ENCODE results near the gene SH3BP4. TPM values are rescaled to one million over a fixed set of nuclear protein-coding genes. Genes with fewer than 3 reads are reported as not detected.

Gene SH3BP4
- total and polyA plus RNA-seq, 2 of the 8 experiments (the other 6 are each of a cell fraction or from before 2014, with no cell fraction given) = 28.3 to 35.4 TPM

DNA sequence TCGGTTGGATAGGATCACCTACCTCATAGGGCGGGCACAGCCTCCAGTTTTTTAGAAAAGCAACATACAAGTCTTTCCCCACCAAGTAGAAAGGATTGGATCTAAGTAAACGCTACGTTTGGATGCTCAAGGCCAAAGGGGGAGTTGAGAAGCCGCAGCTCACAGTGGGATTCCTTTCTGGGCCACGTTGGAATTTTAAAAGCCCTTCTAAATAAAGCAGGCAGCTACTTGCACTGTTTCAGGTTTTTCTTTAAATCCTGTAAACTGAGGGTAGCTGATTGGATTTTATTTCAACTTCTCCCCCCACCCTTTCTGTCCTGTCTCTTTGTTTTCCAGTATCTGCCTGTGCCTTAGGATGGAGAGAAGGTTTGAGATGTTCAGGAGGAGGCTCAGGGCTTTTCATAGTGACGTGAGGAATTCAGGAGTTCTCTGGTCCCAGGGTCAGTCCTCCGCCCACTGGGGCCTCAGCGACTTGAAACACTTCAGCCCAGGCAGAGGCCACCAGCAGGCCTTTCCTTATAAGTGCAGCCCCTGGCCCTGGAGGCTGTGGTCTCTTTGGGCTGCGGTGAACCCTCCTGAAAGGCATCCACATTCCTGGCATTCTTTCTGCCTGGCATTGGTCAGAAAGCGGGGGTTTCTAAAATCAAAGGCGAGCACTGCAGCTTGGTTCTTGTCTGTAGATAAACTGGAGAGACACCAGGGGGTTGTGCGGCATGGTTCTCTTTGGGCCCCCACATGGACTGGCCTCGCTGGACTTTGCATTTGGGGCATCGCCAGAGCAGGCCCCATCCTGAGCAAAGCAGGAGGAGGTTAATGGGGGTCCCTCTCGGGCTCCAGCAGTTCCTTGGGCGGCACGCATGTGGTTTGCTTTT, 44.5 kb downstream of the SH3BP4 start (continued):
- TF ChIP-seq, protein P1, sequence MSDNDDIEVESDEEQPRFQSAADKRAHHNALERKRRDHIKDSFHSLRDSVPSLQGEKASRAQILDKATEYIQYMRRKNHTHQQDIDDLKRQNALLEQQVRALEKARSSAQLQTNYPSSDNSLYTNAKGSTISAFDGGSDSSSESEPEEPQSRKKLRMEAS (IDR thresholded peaks at IDR 0.05) = peak; percentile 49; the same call in 1 of the 2 replicates
- no peak for TF ChIP-seq PHF8 (conservative IDR thresholded peaks at IDR 0.05; ENCODE audit: low read depth, low read length)
- TF ChIP-seq RAD21 (IDR thresholded peaks at IDR 0.05 in 1 of 2, conservative IDR thresholded peaks at IDR 0.05 in 1 of 2; ENCODE audit: low read depth in 2 of 2, low read length in 2 of 2) = peak; percentile 52 to 57
- TF ChIP-seq ASH2L (IDR thresholded peaks at IDR 0.05; ENCODE audit: low read length) = no peak
- no peak for TF ChIP-seq TAF1 (IDR thresholded peaks at IDR 0.05; ENCODE audit: low read depth, low read length)
- TF ChIP-seq TCF12 (IDR thresholded peaks at IDR 0.05; ENCODE audit: low read depth, low read length) = 0 out of 2 replicates have a peak, but pooled peaks have one; percentile 55
- TF ChIP-seq, protein P2, sequence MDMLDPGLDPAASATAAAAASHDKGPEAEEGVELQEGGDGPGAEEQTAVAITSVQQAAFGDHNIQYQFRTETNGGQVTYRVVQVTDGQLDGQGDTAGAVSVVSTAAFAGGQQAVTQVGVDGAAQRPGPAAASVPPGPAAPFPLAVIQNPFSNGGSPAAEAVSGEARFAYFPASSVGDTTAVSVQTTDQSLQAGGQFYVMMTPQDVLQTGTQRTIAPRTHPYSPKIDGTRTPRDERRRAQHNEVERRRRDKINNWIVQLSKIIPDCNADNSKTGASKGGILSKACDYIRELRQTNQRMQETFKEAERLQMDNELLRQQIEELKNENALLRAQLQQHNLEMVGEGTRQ (IDR thresholded peaks at IDR 0.05; ENCODE audit: low read length) = no peak
- no peak for TF ChIP-seq SAP30 (IDR thresholded peaks at IDR 0.05; ENCODE audit: insufficient read depth, insufficient replicate concordance, low read length)
- TF ChIP-seq, protein P3, sequence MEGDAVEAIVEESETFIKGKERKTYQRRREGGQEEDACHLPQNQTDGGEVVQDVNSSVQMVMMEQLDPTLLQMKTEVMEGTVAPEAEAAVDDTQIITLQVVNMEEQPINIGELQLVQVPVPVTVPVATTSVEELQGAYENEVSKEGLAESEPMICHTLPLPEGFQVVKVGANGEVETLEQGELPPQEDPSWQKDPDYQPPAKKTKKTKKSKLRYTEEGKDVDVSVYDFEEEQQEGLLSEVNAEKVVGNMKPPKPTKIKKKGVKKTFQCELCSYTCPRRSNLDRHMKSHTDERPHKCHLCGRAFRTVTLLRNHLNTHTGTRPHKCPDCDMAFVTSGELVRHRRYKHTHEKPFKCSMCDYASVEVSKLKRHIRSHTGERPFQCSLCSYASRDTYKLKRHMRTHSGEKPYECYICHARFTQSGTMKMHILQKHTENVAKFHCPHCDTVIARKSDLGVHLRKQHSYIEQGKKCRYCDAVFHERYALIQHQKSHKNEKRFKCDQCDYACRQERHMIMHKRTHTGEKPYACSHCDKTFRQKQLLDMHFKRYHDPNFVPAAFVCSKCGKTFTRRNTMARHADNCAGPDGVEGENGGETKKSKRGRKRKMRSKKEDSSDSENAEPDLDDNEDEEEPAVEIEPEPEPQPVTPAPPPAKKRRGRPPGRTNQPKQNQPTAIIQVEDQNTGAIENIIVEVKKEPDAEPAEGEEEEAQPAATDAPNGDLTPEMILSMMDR (IDR thresholded peaks at IDR 0.05; ENCODE audit: control extremely low read depth in 1 of 3, insufficient read depth in 1 of 3, low read depth in 1 of 3, low read length in 3 of 3) = peak in 2 of 3 experiments; percentile 22 to 60; a peak in 3 of 4 replicates
- TF ChIP-seq, protein P4, sequence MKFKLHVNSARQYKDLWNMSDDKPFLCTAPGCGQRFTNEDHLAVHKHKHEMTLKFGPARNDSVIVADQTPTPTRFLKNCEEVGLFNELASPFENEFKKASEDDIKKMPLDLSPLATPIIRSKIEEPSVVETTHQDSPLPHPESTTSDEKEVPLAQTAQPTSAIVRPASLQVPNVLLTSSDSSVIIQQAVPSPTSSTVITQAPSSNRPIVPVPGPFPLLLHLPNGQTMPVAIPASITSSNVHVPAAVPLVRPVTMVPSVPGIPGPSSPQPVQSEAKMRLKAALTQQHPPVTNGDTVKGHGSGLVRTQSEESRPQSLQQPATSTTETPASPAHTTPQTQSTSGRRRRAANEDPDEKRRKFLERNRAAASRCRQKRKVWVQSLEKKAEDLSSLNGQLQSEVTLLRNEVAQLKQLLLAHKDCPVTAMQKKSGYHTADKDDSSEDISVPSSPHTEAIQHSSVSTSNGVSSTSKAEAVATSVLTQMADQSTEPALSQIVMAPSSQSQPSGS (IDR thresholded peaks at IDR 0.05; ENCODE audit: low read length) = peak; percentile 58; the same call in 1 of the 2 replicates
- no peak for TF ChIP-seq CHD2 (IDR thresholded peaks at IDR 0.05; ENCODE audit: low read length)
- TF ChIP-seq POU5F1 (IDR thresholded peaks at IDR 0.05; ENCODE audit: low read depth, low read length) = no peak
- TF ChIP-seq EGR1 (IDR thresholded peaks at IDR 0.05; ENCODE audit: borderline replicate concordance, low read depth, low read length) = no peak
- TF ChIP-seq CBX8 (IDR thresholded peaks at IDR 0.05; ENCODE audit: borderline replicate concordance, low read depth, low read length) = no peak
- TF ChIP-seq TAF7 (optimal IDR thresholded peaks at IDR 0.05; ENCODE audit: borderline replicate concordance, low read depth, low read length) = no peak
- TF ChIP-seq TBP (IDR thresholded peaks at IDR 0.05; ENCODE audit: low read depth, low read length) = peak; percentile 56; the same call in 1 of the 2 replicates
